Keratinocyte (primary cell): ENCODE data around the gene DCAF15. TPM values are rescaled to one million over a fixed set of nuclear protein-coding genes. Genes with fewer than 3 reads are reported as not detected.

Source experiments
- DNase-seq: peaks from one replicate; pipeline ENCODE4 v3.0.0-alpha.2; 2011; ENCODE audit warnings: low read depth, missing footprints, low spot score
- FAIRE-seq: peaks from 2 replicates; lab custom pipeline; 2011; peaks lifted over from hg19 to GRCh38; lab: Jason Lieb, UNC
- H2AFZ ChIP-seq: 2 replicates; pipeline ENCODE4 v1.6.0; 2012; ENCODE audit warnings: low read length, control low read depth, inconsistent platforms; ENCODE audit not compliant: control insufficient read depth
- H3K27ac ChIP-seq: 2 replicates; pipeline ENCODE4 v1.5.1; 2011; ENCODE audit warnings: low read length; ENCODE audit not compliant: control insufficient read depth, insufficient read depth
- H3K27me3 ChIP-seq: 3 replicates; pipeline ENCODE4 v1.6.0; 2011; ENCODE audit warnings: low read length; ENCODE audit not compliant: control insufficient read depth, insufficient read depth; ENCODE audit errors: extremely low read depth
- H3K36me3 ChIP-seq, 2 experiments: 2 replicates in 1 of 2; 3 replicates in 1 of 2; pipeline ENCODE4 v1.5.1; 2011; ENCODE audit warnings: low read length in 2 of 2, mild to moderate bottlenecking in 1 of 2; ENCODE audit not compliant: control insufficient read depth in 2 of 2, insufficient read depth in 2 of 2; ENCODE audit errors: extremely low read depth in 1 of 2
- H3K4me1 ChIP-seq: 3 replicates; pipeline ENCODE4 v1.5.1; 2011; ENCODE audit warnings: low read length; ENCODE audit not compliant: control insufficient read depth, insufficient read depth; ENCODE audit errors: extremely low read depth
- H3K4me2 ChIP-seq: 3 replicates; pipeline ENCODE4 v1.6.0; 2011; ENCODE audit warnings: low read depth, low read length; ENCODE audit not compliant: control insufficient read depth, insufficient read depth; ENCODE audit errors: extremely low read depth
- H3K4me3 ChIP-seq, 3 experiments: fragments of 200-600 bp in 1 of 3; sonication (generic) in 1 of 3; 2 replicates in 2 of 3; 3 replicates in 1 of 3; pipeline ENCODE4 v1.5.1; 2011 to 2016; ENCODE audit warnings: low read length in 3 of 3, mild to moderate bottlenecking in 3 of 3, control low read depth in 2 of 3, inconsistent platforms in 1 of 3, low read depth in 1 of 3, mixed read lengths in 1 of 3, mixed run types in 1 of 3, moderate library complexity in 1 of 3; ENCODE audit not compliant: control insufficient read depth in 2 of 3, insufficient read depth in 2 of 3; ENCODE audit errors: extremely low read depth in 1 of 3
- H3K79me2 ChIP-seq: 2 replicates; pipeline ENCODE4 v1.6.0; 2012; ENCODE audit warnings: low read length; ENCODE audit not compliant: control insufficient read depth, insufficient read depth
- H3K9ac ChIP-seq: 3 replicates; pipeline ENCODE4 v1.6.0; 2011; ENCODE audit warnings: low read length; ENCODE audit not compliant: control insufficient read depth, insufficient read depth; ENCODE audit errors: extremely low read depth
- H3K9me1 ChIP-seq: 3 replicates; pipeline ENCODE4 v1.6.0; 2011; ENCODE audit warnings: low read length; ENCODE audit not compliant: control insufficient read depth, insufficient read depth; ENCODE audit errors: extremely low read depth
- H3K9me3 ChIP-seq: 2 replicates; pipeline ENCODE4 v1.5.1; 2012; ENCODE audit warnings: low read depth, low read length; ENCODE audit not compliant: control insufficient read depth
- H4K20me1 ChIP-seq: 3 replicates; pipeline ENCODE4 v1.6.0; 2011; ENCODE audit warnings: low read length; ENCODE audit not compliant: control insufficient read depth, insufficient read depth; ENCODE audit errors: extremely low read depth
- EZH2 ChIP-seq: IDR thresholded peaks from one replicate; pipeline ENCODE4 v1.6.1; 2012; ENCODE audit warnings: inconsistent platforms, mild to moderate bottlenecking, low read length, moderate library complexity
- dilution Hi-C: fragments of 300-500 bp; cut with MboI; formaldehyde crosslinking; loops from one replicate; pipeline ENCODE4 v1.7.0; 2020; ENCODE audit warnings: low sequenced_read_pairs; ENCODE audit not compliant: extremely low pct_ligation_motif_present
- polyA plus RNA-seq, 5 experiments: library from polyadenylated mRNA; depleted of rRNA in 3 of 5; stranded (reverse) in 3 of 5; stranded (forward) in 1 of 5; unstranded in 1 of 5; fragments of >200 nt; gene quantifications; 1 replicate in 1 of 5; 2 replicates in 3 of 5; 3 replicates in 1 of 5; pipeline versions ENCODE4 v1.2.1 to v1.2.3, GENCODE V29; 2011 to 2012; ENCODE audit warnings: missing spikeins in 2 of 5, low read depth in 1 of 5, low replicate concordance in 1 of 5
- TF ChIP-seq, protein P1 (sequence below), 3 experiments: IDR thresholded peaks in 1 of 3; conservative IDR thresholded peaks in 1 of 3; optimal IDR thresholded peaks in 1 of 3; 2 replicates in 2 of 3; 3 replicates in 1 of 3; pipeline versions ENCODE3 to v1.5.1; 2011; ENCODE audit warnings: low read length in 3 of 3, mild to moderate bottlenecking in 3 of 3, moderate library complexity in 2 of 3, control low read depth in 1 of 3, inconsistent platforms in 1 of 3; ENCODE audit not compliant: insufficient read depth in 2 of 3; ENCODE audit errors: extremely low read depth in 1 of 3

The DCAF15 gene
- polyA plus RNA-seq, 1 donor (not counting 4 experiments of a cell fraction or from before 2014, with no cell fraction given) = 15.1 TPM

DNA sequence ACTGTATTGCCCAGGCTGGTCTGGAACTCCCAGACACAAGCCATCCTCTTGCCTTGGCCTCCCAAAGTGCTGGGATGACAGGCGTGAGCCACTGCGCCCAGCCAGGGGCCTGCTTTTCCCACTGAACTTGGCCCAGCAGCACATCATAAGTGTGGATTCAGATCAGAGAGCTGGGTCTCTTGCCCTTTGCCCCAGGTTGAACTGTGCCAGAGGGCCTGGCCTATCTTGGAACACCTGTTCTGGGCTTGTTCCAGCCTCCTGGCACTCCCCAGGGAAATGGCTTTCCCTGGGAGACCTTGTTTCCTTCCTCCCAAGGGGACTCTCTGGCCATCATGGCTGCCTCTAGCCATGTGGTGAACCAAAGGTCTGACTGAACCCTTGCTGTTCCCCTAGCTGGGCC is 42.9 kb upstream of the DCAF15 start:
- H3K4me3 ChIP-seq = no peak overlapping the region
- TF ChIP-seq EZH2 = no peak
- TF ChIP-seq, protein P1, sequence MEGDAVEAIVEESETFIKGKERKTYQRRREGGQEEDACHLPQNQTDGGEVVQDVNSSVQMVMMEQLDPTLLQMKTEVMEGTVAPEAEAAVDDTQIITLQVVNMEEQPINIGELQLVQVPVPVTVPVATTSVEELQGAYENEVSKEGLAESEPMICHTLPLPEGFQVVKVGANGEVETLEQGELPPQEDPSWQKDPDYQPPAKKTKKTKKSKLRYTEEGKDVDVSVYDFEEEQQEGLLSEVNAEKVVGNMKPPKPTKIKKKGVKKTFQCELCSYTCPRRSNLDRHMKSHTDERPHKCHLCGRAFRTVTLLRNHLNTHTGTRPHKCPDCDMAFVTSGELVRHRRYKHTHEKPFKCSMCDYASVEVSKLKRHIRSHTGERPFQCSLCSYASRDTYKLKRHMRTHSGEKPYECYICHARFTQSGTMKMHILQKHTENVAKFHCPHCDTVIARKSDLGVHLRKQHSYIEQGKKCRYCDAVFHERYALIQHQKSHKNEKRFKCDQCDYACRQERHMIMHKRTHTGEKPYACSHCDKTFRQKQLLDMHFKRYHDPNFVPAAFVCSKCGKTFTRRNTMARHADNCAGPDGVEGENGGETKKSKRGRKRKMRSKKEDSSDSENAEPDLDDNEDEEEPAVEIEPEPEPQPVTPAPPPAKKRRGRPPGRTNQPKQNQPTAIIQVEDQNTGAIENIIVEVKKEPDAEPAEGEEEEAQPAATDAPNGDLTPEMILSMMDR (optimal IDR thresholded peaks at IDR 0.05 in 1 of 3, IDR thresholded peaks at IDR 0.05 in 1 of 3, conservative IDR thresholded peaks at IDR 0.05 in 1 of 3; ENCODE audit: extremely low read depth in 1 of 3, insufficient read depth in 2 of 3, low read length in 3 of 3) = no peak
- no peak overlapping the region for H3K9ac ChIP-seq
- H3K4me2 ChIP-seq = no peak overlapping the region
- DNase-seq = no peak
- H3K4me1 ChIP-seq = peaks cover 11% of the 10 kb centered on the region
- no peak for FAIRE-seq
- no peak overlapping the region for H3K27ac ChIP-seq
- peaks cover 2% of the 10 kb centered on the region for H3K9me1 ChIP-seq
- peaks cover 11 to 14% of the 10 kb centered on the region in 2 experiments for H3K36me3 ChIP-seq
- H3K79me2 ChIP-seq = peaks cover 5% of the 10 kb centered on the region
- dilution Hi-C loops = no loop called here
- no peak overlapping the region for H2AFZ ChIP-seq
- no peaks in the 10 kb centered on the region for H4K20me1 ChIP-seq
- no peaks in the 10 kb centered on the region for H3K9me3 ChIP-seq
- no peaks in the 10 kb centered on the region for H3K27me3 ChIP-seq

DNA sequence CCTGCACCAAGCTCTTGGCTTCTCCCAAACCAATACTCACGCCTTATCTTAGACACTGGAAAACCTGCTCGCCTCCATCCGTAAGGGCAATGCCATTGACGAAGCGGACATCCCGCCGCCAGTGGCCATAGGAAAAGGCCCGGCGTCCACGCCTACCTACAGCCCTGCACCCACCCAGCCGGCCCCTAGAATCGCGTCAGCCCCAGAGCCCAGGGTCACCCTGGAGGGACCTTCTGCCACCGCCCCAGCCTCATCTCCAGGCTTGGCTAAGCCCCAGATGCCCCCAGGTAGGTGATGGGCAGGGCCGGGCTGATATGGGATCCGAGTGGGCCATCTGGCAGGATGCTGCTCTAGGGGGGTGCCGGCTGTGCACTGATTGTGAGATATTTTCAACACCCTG is 39.0 kb upstream of the DCAF15 start:
- dilution Hi-C loops = no loop called here

More for the DNA sequence above, 39.0 kb upstream of the DCAF15 start:
- Histone ChIP-seq H3K4me1 (no peaks in the 10 kb centered on the region), H3K4me3 (no peak overlapping the region), H3K27ac (no peak overlapping the region), H3K4me2 (no peak overlapping the region), H2AFZ (no peak overlapping the region), H4K20me1 (no peaks in the 10 kb centered on the region), H3K9me1 (no peaks in the 10 kb centered on the region), H3K79me2 (no peaks in the 10 kb centered on the region), H3K9ac (no peak overlapping the region), H3K27me3 (no peaks in the 10 kb centered on the region), H3K9me3 (no peaks in the 10 kb centered on the region), H3K36me3 (peaks cover 17 to 18% of the 10 kb centered on the region in 2 experiments)
- FAIRE-seq (no peak), DNase-seq (no peak)
- TF ChIP-seq EZH2 = no peak
- TF ChIP-seq, protein P1 (optimal IDR thresholded peaks at IDR 0.05 in 1 of 3, IDR thresholded peaks at IDR 0.05 in 1 of 3, conservative IDR thresholded peaks at IDR 0.05 in 1 of 3; ENCODE audit: extremely low read depth in 1 of 3, insufficient read depth in 2 of 3, low read length in 3 of 3) = no peak
